HG03196 (cell line): ENCODE measurements around the gene HOPX.
"Not testable (repeated sequence)": the region's sequence is repeated elsewhere in the genome, so short reads cannot be mapped to it uniquely, and the experiment has no call there.

Experiments used
- ATAC-seq: cut with Tn5 transposase; IDR thresholded peaks from one replicate; pipeline ENCODE4 v1.9.1; 2021; ENCODE audit not compliant: unreplicated experiment

The HOPX gene

GRCh38 chr4:56689201-56689969 lies 8.3 kb upstream of the HOPX start:
- no peak for ATAC-seq

- no peak for ATAC-seq
Observed at GRCh38 chr4:56688094-56688647, 7.1 kb upstream of the HOPX start.

- no peak for ATAC-seq
Observed at GRCh38 chr4:56686537-56687231, 5.6 kb upstream of the HOPX start.

GRCh38 chr4:56684320-56685050 lies 3.4 kb upstream of the HOPX start:
- ATAC-seq = no peak

- ATAC-seq = no peak
Observed at GRCh38 chr4:56683455-56683854, 2.4 kb upstream of the HOPX start.

GRCh38 chr4:56681853-56682525 lies 893 bp upstream of the HOPX start:
- ATAC-seq = no peak

GRCh38 chr4:56680266-56680665 lies 830 bp downstream of the HOPX start:
- ATAC-seq = no peak

- no peak for ATAC-seq
Observed at GRCh38 chr4:56677711-56678110, 3.4 kb downstream of the HOPX start.

- ATAC-seq = no peak
Observed at GRCh38 chr4:56674984-56675383, 6.1 kb downstream of the HOPX start.

GRCh38 chr4:56671860-56672259 lies 9.2 kb downstream of the HOPX start:
- ATAC-seq = no peak

- no peak for ATAC-seq
Observed at GRCh38 chr4:56671373-56671772, 9.7 kb downstream of the HOPX start.

GRCh38 chr4:56668267-56668666 lies 12.8 kb downstream of the HOPX start:
- ATAC-seq = no peak

- not testable (repeated sequence) for ATAC-seq
Observed at GRCh38 chr4:56667396-56667795, 13.7 kb downstream of the HOPX start.

GRCh38 chr4:56666279-56666678 lies 14.8 kb downstream of the HOPX start:
- ATAC-seq = no peak

- ATAC-seq = no peak
Observed at GRCh38 chr4:56665781-56666180, 15.3 kb downstream of the HOPX start.

- ATAC-seq = no peak
Observed at GRCh38 chr4:56662782-56663468, 18.2 kb downstream of the HOPX start.

- no peak for ATAC-seq
Observed at GRCh38 chr4:56659946-56660345, 21.1 kb downstream of the HOPX start.

- no peak for ATAC-seq
Observed at GRCh38 chr4:56658528-56658927, 22.6 kb downstream of the HOPX start.

GRCh38 chr4:56657818-56658217 lies 23.3 kb downstream of the HOPX start:
- no peak for ATAC-seq

- no peak for ATAC-seq
Observed at GRCh38 chr4:56657128-56657527, 24.0 kb downstream of the HOPX start.

GRCh38 chr4:56656346-56656643 lies 24.8 kb downstream of the HOPX start:
- no peak for ATAC-seq
